Activated naive CD4-positive, alpha-beta T cell (primary cell): ENCODE results near the gene MRPS10.
"Not testable (repeated sequence)": the region's sequence is repeated elsewhere in the genome, so short reads cannot be mapped to it uniquely, and the experiment has no call there.

Experiments used
- DNase-seq, 4 experiments: peaks; one replicate each; lab custom pipeline; 2025; lab: John Stamatoyannopoulos, UW

Gene MRPS10

GRCh38 chr6:42207559-42207958, 10.1 kb downstream of the MRPS10 start:
- not testable (repeated sequence) for DNase-seq

GRCh38 chr6:42204768-42205282, 12.8 kb downstream of the MRPS10 start:
- DNase-seq: no peak

GRCh38 chr6:42203183-42203582, 14.5 kb downstream of the MRPS10 start:
- no peak for DNase-seq

- DNase-seq: not testable (repeated sequence)
Measured at GRCh38 chr6:42202131-42202915, 15.3 kb downstream of the MRPS10 start.

GRCh38 chr6:42201382-42201781, 16.3 kb downstream of the MRPS10 start:
- no peak for DNase-seq

GRCh38 chr6:42200035-42200434, 17.6 kb downstream of the MRPS10 start:
- no peak for DNase-seq

GRCh38 chr6:42199106-42199981, 18.3 kb downstream of the MRPS10 start:
- no peak for DNase-seq

GRCh38 chr6:42197555-42198362, 19.9 kb downstream of the MRPS10 start:
- DNase-seq: no peak

- DNase-seq: no peak
Measured at GRCh38 chr6:42195415-42195814, 22.2 kb downstream of the MRPS10 start.

GRCh38 chr6:42194056-42194455, 23.6 kb downstream of the MRPS10 start:
- DNase-seq: no peak

- no peak for DNase-seq
Measured at GRCh38 chr6:42193491-42193894, 24.2 kb downstream of the MRPS10 start.

GRCh38 chr6:42192385-42192784, 25.3 kb downstream of the MRPS10 start:
- not testable (repeated sequence) for DNase-seq

GRCh38 chr6:42190554-42191183, 27.0 kb downstream of the MRPS10 start:
- no peak for DNase-seq

- DNase-seq: no peak
Measured at GRCh38 chr6:42188406-42188805, 29.3 kb downstream of the MRPS10 start.

GRCh38 chr6:42185597-42185996, 32.1 kb downstream of the MRPS10 start:
- no peak for DNase-seq

GRCh38 chr6:42184475-42184874, 33.2 kb downstream of the MRPS10 start:
- DNase-seq: no peak

- no peak for DNase-seq
Measured at GRCh38 chr6:42182101-42182500, 35.6 kb downstream of the MRPS10 start.

GRCh38 chr6:42179945-42180313, 37.7 kb downstream of the MRPS10 start:
- no peak for DNase-seq

- no peak for DNase-seq
Measured at GRCh38 chr6:42179261-42179944, 38.3 kb downstream of the MRPS10 start.

GRCh38 chr6:42177514-42178364, 39.9 kb downstream of the MRPS10 start:
- peak in 1 of 4 experiments; percentile 14 for DNase-seq
